Measurements from ENCODE around the gene FAIM2.

DNA sequence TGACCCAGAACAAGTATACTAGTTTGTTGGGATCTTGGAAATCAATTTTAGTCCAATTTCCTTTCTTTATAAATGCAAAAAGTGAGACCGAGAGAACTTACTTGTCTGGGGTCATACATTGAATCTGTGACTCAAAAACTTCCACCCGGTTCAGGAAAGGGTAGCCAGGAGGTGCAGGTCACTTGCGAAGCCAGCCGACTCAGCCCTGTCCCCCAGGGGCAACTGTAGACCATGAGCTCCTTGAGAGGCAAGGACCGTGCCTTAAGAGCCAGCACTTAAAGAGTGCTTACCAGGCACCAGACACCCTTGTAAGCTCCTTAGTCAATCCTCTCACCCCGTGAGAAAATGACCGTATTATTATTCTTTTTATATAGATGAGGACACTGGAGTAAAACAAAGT is 60.3 kb downstream of the FAIM2 start:
- TF ChIP-seq, protein P1, sequence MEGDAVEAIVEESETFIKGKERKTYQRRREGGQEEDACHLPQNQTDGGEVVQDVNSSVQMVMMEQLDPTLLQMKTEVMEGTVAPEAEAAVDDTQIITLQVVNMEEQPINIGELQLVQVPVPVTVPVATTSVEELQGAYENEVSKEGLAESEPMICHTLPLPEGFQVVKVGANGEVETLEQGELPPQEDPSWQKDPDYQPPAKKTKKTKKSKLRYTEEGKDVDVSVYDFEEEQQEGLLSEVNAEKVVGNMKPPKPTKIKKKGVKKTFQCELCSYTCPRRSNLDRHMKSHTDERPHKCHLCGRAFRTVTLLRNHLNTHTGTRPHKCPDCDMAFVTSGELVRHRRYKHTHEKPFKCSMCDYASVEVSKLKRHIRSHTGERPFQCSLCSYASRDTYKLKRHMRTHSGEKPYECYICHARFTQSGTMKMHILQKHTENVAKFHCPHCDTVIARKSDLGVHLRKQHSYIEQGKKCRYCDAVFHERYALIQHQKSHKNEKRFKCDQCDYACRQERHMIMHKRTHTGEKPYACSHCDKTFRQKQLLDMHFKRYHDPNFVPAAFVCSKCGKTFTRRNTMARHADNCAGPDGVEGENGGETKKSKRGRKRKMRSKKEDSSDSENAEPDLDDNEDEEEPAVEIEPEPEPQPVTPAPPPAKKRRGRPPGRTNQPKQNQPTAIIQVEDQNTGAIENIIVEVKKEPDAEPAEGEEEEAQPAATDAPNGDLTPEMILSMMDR (IDR thresholded peaks at IDR 0.05), result no peak
- TF ChIP-seq POLR2A (IDR thresholded peaks at IDR 0.05) (no peak), EP300 (IDR thresholded peaks at IDR 0.05) (no peak)
